Measurements from ENCODE around the gene ATG5.

GRCh38 chr6:106270414-106270813, 55.1 kb downstream of the ATG5 start:
- TF ChIP-seq CTCF (IDR thresholded peaks at IDR 0.05) = no peak
- no peak for TF ChIP-seq ZFX (IDR thresholded peaks at IDR 0.05; ENCODE audit: borderline replicate concordance)
